Measurements from ENCODE around the gene HOXA3.

HOXA3 gene

DNA sequence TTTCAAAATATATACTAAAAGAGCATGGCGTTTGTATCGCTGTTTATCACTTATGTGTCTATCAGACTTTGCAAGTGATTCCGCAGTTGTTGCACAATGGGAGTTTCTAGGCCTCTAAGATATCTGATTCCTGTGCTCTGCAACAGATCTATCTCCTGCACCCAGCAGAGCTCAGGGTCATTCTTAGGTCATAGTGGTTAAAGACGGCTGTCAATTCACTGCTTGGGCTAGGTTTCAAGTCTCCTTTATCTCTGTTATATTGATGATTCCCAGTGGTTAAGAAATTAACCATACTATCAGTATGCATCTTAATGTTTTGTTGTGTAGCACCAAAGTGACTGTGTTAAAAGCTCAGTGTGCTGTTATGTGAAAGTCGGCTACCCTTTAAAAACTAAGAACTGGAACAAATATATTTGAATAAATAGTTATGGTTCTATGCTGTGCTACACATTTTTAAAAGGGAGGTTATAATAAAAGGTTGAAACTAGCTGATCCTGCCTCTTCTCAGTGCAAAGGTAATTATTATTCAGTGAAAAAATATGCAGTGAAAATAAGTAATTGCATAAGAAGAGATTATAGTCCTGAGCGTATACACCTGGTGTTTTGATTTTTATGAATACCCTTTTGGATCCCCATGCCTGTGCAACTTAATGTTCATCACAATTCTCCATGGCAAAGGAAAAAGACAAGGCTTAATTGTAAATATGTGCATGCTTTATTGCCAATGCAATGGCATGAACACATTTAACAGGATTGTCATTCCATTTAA, 80.6 kb downstream of the HOXA3 start:
- in situ Hi-C loops (cut with MboI; ENCODE audit: low pct_unique_long_range_greater_than_20kb, low sequenced_read_pairs, unreplicated experiment) = no loop called here
- DNase-seq (ENCODE audit: low spot score) = no peak
- TF ChIP-seq, protein P1, sequence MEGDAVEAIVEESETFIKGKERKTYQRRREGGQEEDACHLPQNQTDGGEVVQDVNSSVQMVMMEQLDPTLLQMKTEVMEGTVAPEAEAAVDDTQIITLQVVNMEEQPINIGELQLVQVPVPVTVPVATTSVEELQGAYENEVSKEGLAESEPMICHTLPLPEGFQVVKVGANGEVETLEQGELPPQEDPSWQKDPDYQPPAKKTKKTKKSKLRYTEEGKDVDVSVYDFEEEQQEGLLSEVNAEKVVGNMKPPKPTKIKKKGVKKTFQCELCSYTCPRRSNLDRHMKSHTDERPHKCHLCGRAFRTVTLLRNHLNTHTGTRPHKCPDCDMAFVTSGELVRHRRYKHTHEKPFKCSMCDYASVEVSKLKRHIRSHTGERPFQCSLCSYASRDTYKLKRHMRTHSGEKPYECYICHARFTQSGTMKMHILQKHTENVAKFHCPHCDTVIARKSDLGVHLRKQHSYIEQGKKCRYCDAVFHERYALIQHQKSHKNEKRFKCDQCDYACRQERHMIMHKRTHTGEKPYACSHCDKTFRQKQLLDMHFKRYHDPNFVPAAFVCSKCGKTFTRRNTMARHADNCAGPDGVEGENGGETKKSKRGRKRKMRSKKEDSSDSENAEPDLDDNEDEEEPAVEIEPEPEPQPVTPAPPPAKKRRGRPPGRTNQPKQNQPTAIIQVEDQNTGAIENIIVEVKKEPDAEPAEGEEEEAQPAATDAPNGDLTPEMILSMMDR (IDR thresholded peaks at IDR 0.05; ENCODE audit: extremely low read depth, insufficient read depth, missing control alignments) = no peak

DNA sequence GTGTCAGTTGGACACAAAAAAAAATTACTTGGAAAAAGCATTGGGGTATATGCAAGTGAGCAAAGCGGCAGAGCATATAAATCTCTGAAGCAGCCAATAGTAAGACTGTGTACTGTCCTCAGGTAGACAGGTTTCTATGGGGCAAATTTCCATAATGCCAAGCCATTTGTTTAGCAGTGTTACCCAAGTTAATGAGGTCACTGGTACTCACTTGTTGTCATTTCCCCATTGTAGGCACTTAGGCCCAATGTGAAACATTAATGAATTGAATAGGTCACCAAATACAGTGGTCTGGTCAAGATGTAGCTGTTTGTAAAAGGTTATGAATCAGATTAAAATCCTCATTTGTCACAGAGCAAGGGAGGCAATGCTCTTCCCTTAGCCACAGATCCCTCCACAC, 84.1 kb downstream of the HOXA3 start:
- DNase-seq (ENCODE audit: low spot score) = no peak
- TF ChIP-seq, protein P1 (IDR thresholded peaks at IDR 0.05; ENCODE audit: extremely low read depth, insufficient read depth, missing control alignments) = no peak
- in situ Hi-C loops (cut with MboI; ENCODE audit: low pct_unique_long_range_greater_than_20kb, low sequenced_read_pairs, unreplicated experiment) = no loop called here

DNA sequence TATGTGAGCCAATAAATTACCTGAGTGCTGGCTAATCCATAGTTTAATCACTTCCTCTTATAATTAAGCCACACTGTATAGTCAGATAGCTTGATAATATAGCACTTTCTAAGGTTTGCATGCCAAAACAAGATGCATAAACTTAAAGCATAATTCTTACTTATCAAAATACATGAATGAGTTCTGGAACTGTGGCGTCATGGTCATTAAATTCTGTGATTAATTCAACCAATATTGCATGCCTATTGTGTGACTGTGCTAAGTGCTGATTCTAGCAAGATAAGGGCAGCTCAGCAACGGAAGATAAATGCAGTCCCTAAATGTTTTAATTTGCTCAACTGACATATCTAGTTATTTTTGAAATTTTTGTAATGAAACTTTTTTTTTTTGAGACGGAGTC, 86.2 kb downstream of the HOXA3 start:
- in situ Hi-C loops (cut with MboI; ENCODE audit: low pct_unique_long_range_greater_than_20kb, low sequenced_read_pairs, unreplicated experiment) = no loop called here
- DNase-seq (ENCODE audit: low spot score) = no peak
- TF ChIP-seq, protein P1 (IDR thresholded peaks at IDR 0.05; ENCODE audit: extremely low read depth, insufficient read depth, missing control alignments) = no peak

DNA sequence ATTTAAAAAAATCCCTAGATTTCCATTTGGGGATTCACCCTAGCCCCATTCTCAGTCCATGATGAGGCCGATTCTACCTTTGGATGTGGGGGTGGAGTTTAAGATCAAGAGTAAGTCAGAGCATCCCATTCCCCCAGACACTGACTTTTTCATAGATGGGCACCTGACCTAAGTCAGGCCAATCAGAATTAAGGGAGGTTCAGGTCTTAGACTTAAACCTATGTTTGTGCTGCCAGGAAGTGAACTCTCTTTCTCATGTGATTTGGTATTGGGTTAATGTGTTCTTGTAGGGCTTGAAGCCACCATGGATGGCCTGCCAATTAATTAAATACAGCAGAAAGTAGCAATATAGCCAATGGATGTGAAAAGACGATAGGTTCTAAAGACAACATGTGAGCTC, 86.7 kb downstream of the HOXA3 start:
- in situ Hi-C loops (cut with MboI; ENCODE audit: low pct_unique_long_range_greater_than_20kb, low sequenced_read_pairs, unreplicated experiment) = no loop called here
- TF ChIP-seq, protein P1 (IDR thresholded peaks at IDR 0.05; ENCODE audit: extremely low read depth, insufficient read depth, missing control alignments) = no peak
- DNase-seq (ENCODE audit: low spot score) = no peak

DNA sequence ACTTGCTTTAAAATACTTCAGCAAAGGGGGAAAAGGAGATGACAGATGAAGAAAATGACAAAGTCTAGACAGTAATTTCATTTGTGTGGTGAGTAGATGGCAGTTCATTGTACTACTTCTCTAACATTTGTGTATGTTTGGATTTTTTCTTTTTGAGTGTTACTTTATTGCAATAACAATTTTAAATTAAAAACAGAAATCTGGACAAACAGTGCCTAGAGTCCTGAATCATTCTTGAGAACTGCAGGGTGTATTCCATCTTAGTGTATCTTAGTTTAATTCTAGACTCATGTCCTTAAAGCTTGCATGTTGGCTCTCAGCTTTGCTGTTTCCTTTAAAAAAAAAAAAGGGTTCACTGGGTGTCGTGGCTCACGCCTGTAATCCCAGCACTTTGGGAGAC, 87.7 kb downstream of the HOXA3 start:
- in situ Hi-C loops (cut with MboI; ENCODE audit: low pct_unique_long_range_greater_than_20kb, low sequenced_read_pairs, unreplicated experiment) = no loop called here
- DNase-seq (ENCODE audit: low spot score) = no peak
- TF ChIP-seq, protein P1 (IDR thresholded peaks at IDR 0.05; ENCODE audit: extremely low read depth, insufficient read depth, missing control alignments) = no peak

DNA sequence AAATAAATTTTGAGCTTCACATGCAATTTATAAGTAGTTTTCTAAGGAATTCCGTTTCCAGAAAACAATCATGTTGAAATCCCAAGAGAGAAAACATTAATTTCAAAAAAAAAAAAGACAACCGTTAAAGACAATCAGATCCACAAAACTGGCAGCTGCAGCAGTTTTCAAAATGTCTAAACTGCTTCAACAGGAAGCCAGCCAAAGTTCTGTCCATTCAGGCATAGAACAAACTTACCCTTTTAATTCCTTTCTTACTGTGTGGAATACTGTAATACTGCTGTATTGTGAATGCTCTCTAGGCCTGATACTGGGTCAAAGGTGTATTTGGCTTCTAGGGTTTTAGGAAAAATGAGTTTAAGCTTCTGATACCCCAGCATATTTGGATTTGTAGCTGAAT, 88.2 kb downstream of the HOXA3 start:
- DNase-seq (ENCODE audit: low spot score) = no peak
- TF ChIP-seq, protein P1 (IDR thresholded peaks at IDR 0.05; ENCODE audit: extremely low read depth, insufficient read depth, missing control alignments) = no peak
- in situ Hi-C loops (cut with MboI; ENCODE audit: low pct_unique_long_range_greater_than_20kb, low sequenced_read_pairs, unreplicated experiment) = no loop called here
